K562 (cell line): ENCODE results near the gene EEPD1. TPM values are rescaled to one million over a fixed set of nuclear protein-coding genes. Genes with fewer than 3 reads are reported as not detected.

ENCODE experiments used
- ATAC-seq: fragments of 200-7000 bp; cut with Tn5 transposase; 3 replicates; pipeline ENCODE4 v1.9.1; 2020; ENCODE audit warnings: moderate library complexity
- BruUV-seq: library from RNA; stranded (reverse); fragments of 400-500 nt; replicated peaks from 2 replicates; lab custom pipeline; 2021; lab: Mats Ljungman, UMichigan
- CTCF ChIA-PET: fragments of 300-600 bp; formaldehyde crosslinking; extraction: SDS; loops from one replicate; lab custom pipeline; 2021; ENCODE audit warnings: low intra/inter-chr PET ratio; lab: Yijun Ruan, JAX
- POLR2A ChIA-PET: fragments of 300-600, 350-650 bp; sonication (Branson Sonifier 250); formaldehyde crosslinking; extraction: SDS; loops from one replicate; lab custom pipeline; 2021; ENCODE audit warnings: antibody characterized with exemption, inconsistent platforms; lab: Yijun Ruan, JAX
- DNase-seq, 4 experiments: peaks; one replicate each; pipeline versions ENCODE4 v3.0.0 to v3.0.0-alpha.2; 2011 to 2018; ENCODE audit warnings: low spot score in 3 of 4, mixed read lengths in 3 of 4; ENCODE audit errors: extremely low read depth in 1 of 4
- FAIRE-seq: peaks from 2 replicates; lab custom pipeline; 2011; peaks lifted over from hg19 to GRCh38; lab: Jason Lieb, UNC
- H2AFZ ChIP-seq: 2 replicates; pipeline ENCODE4 v1.6.0; 2011; ENCODE audit warnings: low read depth, low read length, control low read depth, inconsistent platforms
- H3K27ac ChIP-seq: fragments of 200-600 bp; 3 replicates; pipeline ENCODE4 v1.8.0; 2011; ENCODE audit warnings: low read depth, mild to moderate bottlenecking, control low read depth, inconsistent platforms, low read length, moderate library complexity, mixed read lengths; ENCODE audit errors: extremely low read depth
- H3K27me3 ChIP-seq, 2 experiments: fragments of 300-600 bp in 1 of 2; 2 replicates in 1 of 2; 3 replicates in 1 of 2; pipeline versions ENCODE4 v1.6.0 to v1.8.0; 2011; ENCODE audit warnings: inconsistent platforms in 2 of 2, low read length in 2 of 2, mild to moderate bottlenecking in 1 of 2, mixed read lengths in 1 of 2, moderate library complexity in 1 of 2; ENCODE audit not compliant: control insufficient read depth in 2 of 2, insufficient read depth in 2 of 2
- H3K36me3 ChIP-seq: fragments of 300-600 bp; 3 replicates; pipeline ENCODE4 v1.8.0; 2011; ENCODE audit warnings: mild to moderate bottlenecking, low read length, inconsistent platforms; ENCODE audit not compliant: control insufficient read depth, insufficient read depth
- H3K4me1 ChIP-seq, 2 experiments: fragments of 200-600 bp in 1 of 2; replicated peaks in 1 of 2; 2 replicates in 1 of 2; 3 replicates in 1 of 2; pipeline versions ENCODE4 v1.5.1 to v1.8.0; 2011; ENCODE audit warnings: inconsistent platforms in 2 of 2, low read length in 2 of 2, mild to moderate bottlenecking in 1 of 2, mixed read lengths in 1 of 2, moderate library complexity in 1 of 2; ENCODE audit not compliant: control insufficient read depth in 2 of 2, insufficient read depth in 2 of 2
- H3K4me2 ChIP-seq: 2 replicates; pipeline ENCODE4 v1.6.1; 2011; ENCODE audit warnings: low read length, control low read depth, inconsistent platforms, mixed read lengths; ENCODE audit not compliant: insufficient read depth
- H3K4me3 ChIP-seq: fragments of 200-600 bp; sonication (generic), shearing (Covaris generic); 2 replicates; pipeline ENCODE4 v1.5.1; 2016; ENCODE audit warnings: control low read depth, inconsistent platforms
- H3K79me2 ChIP-seq: fragments of 200-600 bp; 3 replicates; pipeline ENCODE4 v1.8.0; 2011; ENCODE audit warnings: low read length, inconsistent platforms; ENCODE audit not compliant: control insufficient read depth, insufficient read depth
- H3K9ac ChIP-seq, 2 experiments: 2 replicates each; pipeline versions ENCODE4 v1.6.0 to v1.6.1; 2011; ENCODE audit warnings: low read depth in 2 of 2, low read length in 2 of 2, control low read depth in 1 of 2, inconsistent platforms in 1 of 2, mild to moderate bottlenecking in 1 of 2, mixed read lengths in 1 of 2; ENCODE audit not compliant: insufficient read depth in 1 of 2
- H3K9me1 ChIP-seq: one replicate; pipeline ENCODE4 v1.6.0; 2011; ENCODE audit warnings: inconsistent platforms, mild to moderate bottlenecking, low read length, moderate library complexity; ENCODE audit not compliant: control insufficient read depth, insufficient read depth
- H3K9me3 ChIP-seq: replicated peaks from 2 replicates; pipeline ENCODE4 v1.5.1; 2011; ENCODE audit warnings: low read depth, low read length, inconsistent platforms; ENCODE audit not compliant: control insufficient read depth, insufficient read depth
- H4K20me1 ChIP-seq: replicated peaks from 2 replicates; pipeline ENCODE4 v1.6.1; 2011; ENCODE audit warnings: low read length, inconsistent platforms, mixed read lengths; ENCODE audit not compliant: control insufficient read depth, insufficient read depth
- BCL6 ChIP-seq: fragments of 250-450 bp; sonication (Bioruptor Pico); IDR thresholded peaks from 2 replicates; pipeline ENCODE4 v1.4.0; 2020
- KLF13 ChIP-seq: fragments of 450-650 bp; IDR thresholded peaks from 2 replicates; pipeline ENCODE4 v1.6.1; 2016; ENCODE audit warnings: missing genetic modification characterization, low read depth, mild to moderate bottlenecking, missing compliant biosample characterization, moderate library complexity, borderline replicate concordance
- PHF8 ChIP-seq: fragments of 200-600 bp; sonication (generic); IDR thresholded peaks from 2 replicates; pipeline ENCODE4 v1.6.1; 2012; ENCODE audit warnings: mixed run types, mild to moderate bottlenecking, inconsistent platforms, low read length, moderate library complexity, borderline replicate concordance
- PURB ChIP-seq: sonication (generic); formaldehyde crosslinking; IDR thresholded peaks from 2 replicates; pipeline ENCODE4 v1.9.0; 2021; ENCODE audit warnings: low read depth, mild to moderate bottlenecking, missing genetic modification reagents
- SAFB ChIP-seq: fragments of 200-400 bp; formaldehyde crosslinking; IDR thresholded peaks from 2 replicates; pipeline ENCODE4 v1.6.1; 2017; ENCODE audit warnings: low read depth, low read length, borderline replicate concordance
- SIRT6 ChIP-seq: IDR thresholded peaks from one replicate; pipeline ENCODE4 v1.6.1; 2012; ENCODE audit warnings: low read depth, mild to moderate bottlenecking, control low read depth, inconsistent platforms, low read length, moderate library complexity
- SMARCA4 ChIP-seq: fragments of 450-650 bp; IDR thresholded peaks from 2 replicates; pipeline ENCODE4 v1.6.1; 2016
- TBL1XR1 ChIP-seq, 2 experiments: IDR thresholded peaks; 2 replicates each; pipeline ENCODE4 v1.6.1; 2012; ENCODE audit warnings: improper control_type of control experiment in 2 of 2, low read length in 2 of 2, mild to moderate bottlenecking in 1 of 2
- TBP ChIP-seq: optimal IDR thresholded peaks from 2 replicates; pipeline ENCODE3; 2011; ENCODE audit warnings: low read depth, low read length, improper control_type of control experiment
- WGBS: fragments of 100-300 bp; shearing (Covaris generic); methylation state at CpG from one replicate; pipeline ENCODE4 v1.1.6; 2016; ENCODE audit warnings: low coverage, mixed read lengths; ENCODE audit not compliant: insufficient coverage; ENCODE audit errors: missing lambda C conversion rate; 5-methylcytosine and 5-hydroxymethylcytosine counted together
- in situ Hi-C: fragments of 300-500 bp; cut with MboI; formaldehyde crosslinking; loops from 4 replicates; pipeline ENCODE4 v1.15.0; 2018; ENCODE audit warnings: inconsistent platforms, mixed read lengths
- intact Hi-C: fragments of 100-400 bp; cut with micrococcal nuclease; formaldehyde crosslinking; loops from 2 replicates; pipeline ENCODE4 v1.14.2; 2022
- polyA plus RNA-seq, 8 experiments: library from polyadenylated mRNA; depleted of rRNA in 4 of 8; stranded (reverse) in 5 of 8; unstranded in 3 of 8; fragments of >200 nt; fragmentation: Nextera tagmentation in 2 of 8; fragmentation: Illumina TruSeq in 1 of 8; extraction: Ambion mirVana in 2 of 8; extraction: Trizol in 1 of 8; gene quantifications; 2 replicates each; pipeline versions ENCODE4 v1.2.1 to v1.2.3, GENCODE V29; 2011 to 2014; ENCODE audit warnings: inconsistent platforms in 1 of 8, missing spikeins in 1 of 8
- total RNA-seq, 7 experiments: library from RNA; depleted of rRNA in 6 of 7; stranded (reverse); fragments of >200 nt in 6 of 7; fragmentation: Illumina TruSeq in 2 of 7; extraction: Trizol in 2 of 7; gene quantifications; 2 replicates each; pipeline versions ENCODE4 v1.2.1 to v1.2.3, GENCODE V29; 2011 to 2021; ENCODE audit warnings: low replicate concordance in 1 of 7
- TF ChIP-seq, protein P1 (sequence below): sonication (generic); formaldehyde crosslinking; IDR thresholded peaks from 2 replicates; pipeline ENCODE4 v1.8.0; 2022; ENCODE audit warnings: mild to moderate bottlenecking, low read depth, missing genetic modification reagents
- TF ChIP-seq, protein P2 (sequence below): sonication (generic); formaldehyde crosslinking; IDR thresholded peaks from 2 replicates; pipeline ENCODE4 v1.9.0; 2022; ENCODE audit warnings: mild to moderate bottlenecking, missing genetic modification reagents
- TF ChIP-seq, protein P3 (sequence below): fragments of 200-400 bp; formaldehyde crosslinking; IDR thresholded peaks from 2 replicates; pipeline ENCODE4 v1.6.1; 2017; ENCODE audit warnings: mild to moderate bottlenecking, low read depth, low read length, moderate library complexity

The EEPD1 gene
- total and polyA plus RNA-seq, 9 of the 15 experiments (the other 6 are each of a cell fraction or from before 2014, with no cell fraction given) = 0.01 to 1.5 (median 0.74) TPM; not detected in 1

DNA sequence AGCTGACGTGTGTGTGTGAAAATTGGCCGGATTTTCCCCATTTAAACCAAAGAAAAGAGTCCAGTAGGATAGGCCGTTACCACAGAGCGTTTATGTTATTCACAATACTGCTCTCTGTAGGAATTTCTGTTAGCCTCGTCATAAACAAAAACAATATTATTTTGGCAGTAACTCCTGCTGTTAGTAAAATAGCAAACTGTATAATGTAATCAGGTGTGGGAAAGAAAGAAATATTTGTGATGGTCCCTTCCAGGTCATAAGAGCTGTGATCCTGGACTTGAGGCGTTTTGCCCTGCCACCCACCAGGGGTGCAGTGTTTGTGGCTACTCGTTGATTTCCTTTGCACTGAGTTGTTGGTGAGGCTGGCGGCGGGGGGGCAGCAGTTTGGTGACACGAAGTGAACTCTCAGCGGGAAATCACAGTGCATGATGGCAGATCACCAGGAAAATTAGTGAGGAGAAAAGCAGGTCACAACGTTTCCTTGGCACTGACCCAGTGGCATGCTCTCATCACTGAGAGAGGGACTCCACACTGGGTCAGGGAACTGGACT lies 2.8 kb downstream of the EEPD1 start:
- Histone ChIP-seq H3K27me3 (peaks cover 0 to 6% of the 10 kb centered on the region in 2 experiments; a peak in 1 of 5 replicates), H3K36me3 (no peaks in the 10 kb centered on the region), H3K9ac (no peak overlapping the region; a peak in 1 of 4 replicates), H4K20me1 (0 out of 2 replicates have a peak, but pooled peaks cover 3% of the 10 kb centered on the region), H3K9me3 (no peaks in the 10 kb centered on the region), H3K4me3 (no peak overlapping the region), H3K9me1 (no peaks in the 10 kb centered on the region), H2AFZ (no peak overlapping the region), H3K27ac (no peak overlapping the region), H3K4me1 (peaks cover 7 to 26% of the 10 kb centered on the region in 2 experiments; a peak in 4 of 5 replicates), H3K4me2 (no peak overlapping the region), H3K79me2 (no peaks in the 10 kb centered on the region)
- FAIRE-seq (no peak), DNase-seq (no peak), ATAC-seq (no peak)
- ChIA-PET POLR2A (no interaction called here), CTCF (no interaction called here)
- intact Hi-C loops = no loop called here
- in situ Hi-C loops = no loop called here
- BruUV-seq = no TSS peak
- WGBS = 13% methylated on average over 12 of the region's 12 CpGs
- TF ChIP-seq SAFB = no peak
- TF ChIP-seq, protein P1, sequence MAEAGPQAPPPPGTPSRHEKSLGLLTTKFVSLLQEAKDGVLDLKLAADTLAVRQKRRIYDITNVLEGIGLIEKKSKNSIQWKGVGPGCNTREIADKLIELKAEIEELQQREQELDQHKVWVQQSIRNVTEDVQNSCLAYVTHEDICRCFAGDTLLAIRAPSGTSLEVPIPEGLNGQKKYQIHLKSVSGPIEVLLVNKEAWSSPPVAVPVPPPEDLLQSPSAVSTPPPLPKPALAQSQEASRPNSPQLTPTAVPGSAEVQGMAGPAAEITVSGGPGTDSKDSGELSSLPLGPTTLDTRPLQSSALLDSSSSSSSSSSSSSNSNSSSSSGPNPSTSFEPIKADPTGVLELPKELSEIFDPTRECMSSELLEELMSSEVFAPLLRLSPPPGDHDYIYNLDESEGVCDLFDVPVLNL = no peak
- TF ChIP-seq, protein P2, sequence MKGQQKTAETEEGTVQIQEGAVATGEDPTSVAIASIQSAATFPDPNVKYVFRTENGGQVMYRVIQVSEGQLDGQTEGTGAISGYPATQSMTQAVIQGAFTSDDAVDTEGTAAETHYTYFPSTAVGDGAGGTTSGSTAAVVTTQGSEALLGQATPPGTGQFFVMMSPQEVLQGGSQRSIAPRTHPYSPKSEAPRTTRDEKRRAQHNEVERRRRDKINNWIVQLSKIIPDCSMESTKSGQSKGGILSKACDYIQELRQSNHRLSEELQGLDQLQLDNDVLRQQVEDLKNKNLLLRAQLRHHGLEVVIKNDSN (CRISPR knock-in tag) = no peak
- no peak for TF ChIP-seq SIRT6
- TF ChIP-seq PHF8 = no peak
- TF ChIP-seq, protein P3, sequence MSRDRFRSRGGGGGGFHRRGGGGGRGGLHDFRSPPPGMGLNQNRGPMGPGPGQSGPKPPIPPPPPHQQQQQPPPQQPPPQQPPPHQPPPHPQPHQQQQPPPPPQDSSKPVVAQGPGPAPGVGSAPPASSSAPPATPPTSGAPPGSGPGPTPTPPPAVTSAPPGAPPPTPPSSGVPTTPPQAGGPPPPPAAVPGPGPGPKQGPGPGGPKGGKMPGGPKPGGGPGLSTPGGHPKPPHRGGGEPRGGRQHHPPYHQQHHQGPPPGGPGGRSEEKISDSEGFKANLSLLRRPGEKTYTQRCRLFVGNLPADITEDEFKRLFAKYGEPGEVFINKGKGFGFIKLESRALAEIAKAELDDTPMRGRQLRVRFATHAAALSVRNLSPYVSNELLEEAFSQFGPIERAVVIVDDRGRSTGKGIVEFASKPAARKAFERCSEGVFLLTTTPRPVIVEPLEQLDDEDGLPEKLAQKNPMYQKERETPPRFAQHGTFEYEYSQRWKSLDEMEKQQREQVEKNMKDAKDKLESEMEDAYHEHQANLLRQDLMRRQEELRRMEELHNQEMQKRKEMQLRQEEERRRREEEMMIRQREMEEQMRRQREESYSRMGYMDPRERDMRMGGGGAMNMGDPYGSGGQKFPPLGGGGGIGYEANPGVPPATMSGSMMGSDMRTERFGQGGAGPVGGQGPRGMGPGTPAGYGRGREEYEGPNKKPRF = no peak
- no peak for TF ChIP-seq TBL1XR1 (IDR thresholded peaks at IDR 0.05; ENCODE audit: low read length in 2 of 2)
- TF ChIP-seq SMARCA4 = no peak
- TF ChIP-seq PURB (CRISPR knock-in tag) = no peak
- no peak for TF ChIP-seq BCL6 (CRISPR knock-in tag)
- TF ChIP-seq KLF13 (tag) = no peak
- no peak for TF ChIP-seq TBP
